PC-9 (cell line): ENCODE results near the gene CAMK2B.

Experiments
- CTCF ChIP-seq: fragments of 200-600 bp; sonication (generic); conservative IDR thresholded peaks from 2 replicates; pipeline ENCODE4 v1.6.1; 2017; ENCODE audit warnings: mixed run types, antibody characterized with exemption, mild to moderate bottlenecking, moderate library complexity
- EZH2 ChIP-seq: fragments of 200-600 bp; sonication (generic); IDR thresholded peaks from 2 replicates; pipeline ENCODE4 v1.8.0; 2017; ENCODE audit warnings: antibody characterized with exemption, low read depth

GRCh38 chr7:44272981-44273380, 52.4 kb downstream of the CAMK2B start:
- TF ChIP-seq CTCF (no peak), EZH2 (no peak)
